GM21515 (cell line): ENCODE data around the gene ZFYVE26.
"Not testable (repeated sequence)": the region's sequence is repeated elsewhere in the genome, so short reads cannot be mapped to it uniquely, and the experiment has no call there.

ENCODE experiments used
- ATAC-seq: cut with Tn5 transposase; IDR thresholded peaks from one replicate; pipeline ENCODE4 v1.9.1; 2021; ENCODE audit not compliant: unreplicated experiment

The ZFYVE26 gene

DNA sequence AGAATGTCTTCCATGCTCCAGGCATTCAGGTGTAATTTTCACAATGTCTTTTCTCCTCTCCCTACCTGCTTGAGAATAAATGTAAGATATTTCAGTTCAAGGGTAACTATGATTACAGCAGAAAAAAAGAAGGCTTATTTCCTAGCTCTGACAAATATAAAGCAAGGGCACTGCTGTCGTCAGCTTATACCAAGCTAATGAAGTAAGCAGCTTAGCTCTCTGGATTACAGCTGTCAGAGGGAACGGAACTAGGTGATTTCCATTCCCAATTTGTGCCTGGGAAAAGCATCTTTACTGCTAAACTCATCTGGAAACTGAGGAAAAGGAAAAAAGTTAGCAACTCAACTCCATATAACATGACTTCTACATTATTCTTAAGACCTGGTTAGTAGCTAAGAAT is 56.5 kb downstream of the ZFYVE26 start:
- ATAC-seq, result no peak

DNA sequence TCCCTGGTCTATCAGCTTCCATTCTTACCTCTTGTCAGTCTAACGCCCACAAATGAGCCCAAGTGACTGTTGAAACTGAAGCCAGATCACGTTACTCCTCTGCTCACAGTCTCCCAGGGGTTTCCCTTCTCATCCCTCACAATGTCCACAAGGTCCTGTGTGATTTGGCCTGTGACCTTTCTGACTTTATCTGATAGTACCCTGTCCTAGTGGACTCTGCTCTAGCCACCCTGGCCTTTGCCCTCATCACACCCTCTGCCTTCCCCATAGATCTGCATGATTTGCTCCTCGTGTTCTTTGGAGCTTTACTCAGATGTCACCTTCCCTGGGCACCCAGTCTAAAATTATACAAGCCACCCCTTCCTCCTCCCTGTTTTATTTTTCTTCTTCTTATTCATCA is 59.2 kb downstream of the ZFYVE26 start:
- ATAC-seq, result no peak

DNA sequence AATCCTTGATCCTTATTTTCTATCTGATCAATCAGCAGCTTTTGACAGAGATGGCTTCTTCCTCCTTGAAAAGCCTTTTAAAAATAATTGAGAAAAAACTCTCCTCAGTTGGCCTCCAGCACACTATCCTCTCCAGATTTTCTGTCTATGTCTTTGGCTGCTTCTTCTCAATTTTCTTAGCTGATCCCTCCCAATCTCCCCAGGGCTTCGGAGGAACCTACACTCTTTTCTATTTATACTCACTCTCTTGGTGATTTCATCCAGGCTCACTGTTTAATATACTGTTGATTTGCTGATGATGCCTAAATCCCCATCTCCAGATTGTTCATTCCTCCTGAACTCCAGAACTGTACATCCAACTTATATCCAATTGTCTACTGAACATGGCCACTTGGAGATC is 59.9 kb downstream of the ZFYVE26 start:
- no peak for ATAC-seq

DNA sequence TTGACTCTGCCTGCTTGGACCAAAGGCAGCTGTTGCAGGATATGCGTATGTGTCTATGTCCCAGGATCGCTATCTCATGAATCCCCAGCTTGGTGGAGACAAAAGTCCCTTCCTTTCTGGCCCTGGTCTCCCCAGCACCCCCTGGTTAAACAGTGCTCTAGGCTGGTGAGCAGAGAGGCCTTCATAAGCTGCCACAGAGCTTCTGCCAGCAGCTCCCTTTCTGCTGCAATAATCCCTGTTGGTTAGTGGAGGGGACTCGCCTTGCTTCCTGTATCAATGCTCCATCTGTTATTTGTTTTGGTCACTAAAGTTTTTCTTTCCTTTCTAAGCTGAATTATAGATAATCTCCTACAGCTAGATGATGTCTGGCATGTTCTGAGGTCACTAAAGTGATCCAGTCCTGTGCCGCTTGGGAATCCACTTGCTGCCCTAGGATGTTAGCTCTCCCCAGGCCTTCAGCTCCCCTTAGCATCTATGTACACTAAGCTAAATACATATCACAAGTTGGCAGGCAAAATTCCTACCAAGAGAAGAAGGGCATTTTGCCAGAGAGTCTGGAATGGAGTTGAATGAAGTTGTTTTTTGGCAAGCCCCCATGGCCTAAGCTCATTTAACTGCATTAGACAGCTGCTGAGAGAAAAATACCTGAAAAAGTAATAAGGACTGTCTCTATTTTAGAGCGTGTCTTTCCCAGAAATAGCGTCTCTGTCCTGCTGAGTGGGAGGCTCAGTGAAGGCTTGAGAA is 66.9 kb downstream of the ZFYVE26 start:
- no peak for ATAC-seq

DNA sequence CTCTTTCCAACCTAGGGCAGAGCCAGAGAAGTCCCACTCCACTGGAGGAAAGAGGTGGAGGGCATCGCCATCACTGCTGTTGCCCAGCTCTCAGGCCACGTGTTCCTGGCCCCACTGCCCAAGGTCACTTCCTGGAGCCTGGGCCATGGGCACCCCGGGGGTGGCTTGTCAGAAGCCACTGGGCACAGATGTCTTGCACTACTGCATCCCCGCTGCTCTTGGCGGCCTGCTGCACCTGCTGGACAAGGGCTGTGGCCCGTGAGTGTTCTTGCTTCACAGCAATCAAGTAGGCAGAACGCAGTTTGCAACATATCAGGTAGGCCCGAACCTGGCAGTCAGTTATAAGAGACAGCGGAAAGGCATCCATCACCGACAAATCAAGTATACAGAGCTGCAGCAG is 68.1 kb downstream of the ZFYVE26 start:
- ATAC-seq, result no peak

DNA sequence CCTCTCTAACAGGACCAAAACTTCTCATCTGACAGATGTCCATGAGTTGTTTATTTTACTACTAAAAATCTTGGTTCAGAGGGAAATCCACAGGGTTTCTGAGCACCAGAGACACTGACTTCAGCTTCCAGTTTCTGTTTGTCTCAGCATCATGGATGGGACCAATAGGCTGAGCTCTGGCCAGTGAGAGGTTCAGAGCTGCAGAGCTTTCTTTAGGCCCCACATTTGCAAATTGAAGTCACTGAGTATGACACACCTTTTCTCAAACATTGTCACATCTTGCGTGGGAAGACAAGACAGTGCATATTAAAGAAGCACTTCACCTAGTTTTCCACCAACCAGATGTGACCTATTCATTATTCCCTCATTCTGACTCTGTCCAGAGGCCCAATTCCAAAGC is 69.5 kb downstream of the ZFYVE26 start:
- ATAC-seq, result no peak

DNA sequence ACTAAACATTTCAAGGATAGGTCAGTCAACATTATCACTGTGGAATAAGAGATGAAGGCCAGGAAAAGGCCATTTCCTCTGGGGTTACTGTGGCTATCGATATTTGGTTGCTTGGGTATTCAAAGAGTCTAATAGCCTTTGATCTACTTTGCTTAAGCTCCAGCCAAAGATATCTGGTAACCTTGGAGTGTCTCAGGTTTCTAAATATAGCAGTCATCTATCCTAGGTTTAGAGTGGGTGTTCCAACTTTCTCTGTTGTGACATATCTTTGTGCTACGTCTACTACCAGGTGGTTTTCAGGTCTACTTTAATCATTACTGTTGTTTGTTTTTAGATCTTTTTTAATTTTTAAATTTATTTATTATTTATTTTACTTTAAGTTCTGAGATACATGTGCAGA is 72.3 kb downstream of the ZFYVE26 start:
- ATAC-seq, result no peak

DNA sequence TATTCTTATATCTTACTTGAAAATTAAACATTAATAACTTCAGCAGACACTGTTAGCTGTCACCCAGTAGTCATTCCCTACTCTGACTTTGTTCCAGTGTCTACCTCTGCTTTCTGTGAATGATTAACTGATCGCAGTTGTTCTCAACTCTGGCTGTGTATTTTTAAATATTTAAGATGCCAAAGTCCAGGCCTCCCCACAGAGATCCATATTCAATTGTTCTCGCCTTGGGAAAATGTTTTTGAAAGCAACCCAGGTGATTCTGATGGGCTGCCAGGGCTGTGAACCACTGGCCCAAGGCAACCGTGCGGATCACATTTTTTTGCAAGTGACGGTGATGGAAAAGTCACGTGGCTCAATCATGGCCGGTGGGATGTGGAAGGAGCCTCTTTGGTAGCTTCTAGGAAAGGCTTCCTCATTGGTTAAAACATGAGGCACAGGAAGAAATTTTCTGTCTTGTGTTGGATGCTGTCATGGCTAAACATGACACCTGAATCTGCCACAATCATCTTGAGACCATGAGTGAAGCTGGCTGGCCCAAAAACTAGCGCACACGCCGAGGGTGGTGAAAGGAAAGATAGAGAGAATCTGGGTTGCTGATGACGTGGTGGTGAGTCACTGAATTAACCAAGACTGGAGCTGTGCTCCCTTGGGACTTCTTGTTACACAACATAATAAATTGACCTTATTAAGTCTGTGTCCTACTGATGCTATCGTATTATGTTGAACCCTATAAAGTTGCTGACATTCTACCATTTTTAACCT is 77.5 kb downstream of the ZFYVE26 start:
- no peak for ATAC-seq

DNA sequence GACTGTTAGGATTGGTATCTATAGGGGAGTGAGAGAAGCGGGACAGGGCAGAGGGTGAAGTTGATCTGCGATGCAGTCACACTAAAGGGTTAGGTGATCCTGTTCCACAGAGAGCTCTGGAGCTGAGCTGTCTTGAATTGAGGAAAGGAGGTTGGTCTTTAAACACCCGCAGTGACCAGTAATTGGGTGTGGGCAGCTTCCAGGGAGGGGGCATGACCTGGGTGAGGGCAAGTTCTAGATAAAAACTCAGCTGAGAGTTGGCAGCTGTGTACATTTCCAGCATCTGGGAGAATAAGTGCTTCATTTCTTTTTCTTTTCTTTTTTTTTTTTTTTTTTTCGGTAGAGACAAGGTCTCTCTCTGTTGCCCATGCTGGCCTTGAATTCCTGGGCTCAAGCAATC is 79.6 kb downstream of the ZFYVE26 start:
- no peak for ATAC-seq

DNA sequence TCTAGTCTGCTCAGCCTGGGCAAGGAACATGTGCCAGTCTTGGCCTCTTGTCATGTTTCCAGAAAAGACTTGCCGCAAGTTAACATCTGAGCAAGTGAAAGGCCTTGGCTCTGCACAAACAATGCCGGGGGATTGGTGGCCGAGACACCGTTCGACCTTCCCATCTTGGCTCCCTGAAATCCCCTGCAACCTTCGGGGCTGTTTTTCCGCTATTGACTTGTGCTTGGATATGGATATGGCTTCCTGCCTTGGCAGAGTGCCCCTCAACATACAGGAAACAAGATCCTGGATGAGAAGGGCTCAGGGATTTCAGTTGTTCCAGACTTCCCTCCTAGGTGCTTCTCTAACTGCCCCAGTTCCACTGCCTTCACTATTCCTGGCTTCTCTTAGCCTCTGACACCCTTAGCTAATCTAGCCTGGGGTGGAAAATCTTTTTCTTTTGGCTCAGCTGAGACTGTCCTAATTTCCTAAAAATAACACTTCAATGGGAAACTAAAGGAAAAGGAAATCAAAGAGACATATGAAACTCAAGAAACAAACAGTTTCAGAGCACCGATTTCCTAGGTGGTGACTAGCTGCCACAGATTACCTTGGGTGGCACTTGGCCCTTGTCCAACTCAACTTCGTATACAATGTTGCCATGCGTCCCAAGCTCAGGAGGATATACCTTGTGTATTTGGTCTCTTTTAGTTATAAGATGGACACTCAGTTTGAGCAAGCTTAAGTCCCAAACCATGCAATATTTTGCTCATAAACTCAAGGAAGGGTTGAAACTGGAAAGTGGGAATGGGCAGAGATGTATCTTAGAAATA is 80.8 kb downstream of the ZFYVE26 start:
- no peak for ATAC-seq

DNA sequence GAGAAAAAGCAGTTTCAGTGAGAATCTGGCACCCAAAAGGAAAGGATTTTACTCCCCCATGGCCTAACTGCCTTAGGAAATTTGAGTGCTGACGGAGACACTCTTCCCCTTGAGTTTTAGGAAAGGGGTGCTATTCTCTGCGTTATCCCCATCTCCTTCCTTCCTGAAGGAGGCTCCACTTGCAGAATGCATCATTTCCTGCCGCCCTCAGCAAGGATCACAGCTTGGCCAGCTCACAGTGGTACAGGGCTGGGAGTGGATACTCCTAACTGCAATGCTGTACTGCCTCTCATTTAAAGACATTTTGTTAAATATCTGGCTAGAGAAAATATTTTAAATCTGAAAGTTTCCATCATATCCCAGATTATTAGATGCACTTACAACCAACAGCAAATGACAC is 81.7 kb downstream of the ZFYVE26 start:
- no peak for ATAC-seq

DNA sequence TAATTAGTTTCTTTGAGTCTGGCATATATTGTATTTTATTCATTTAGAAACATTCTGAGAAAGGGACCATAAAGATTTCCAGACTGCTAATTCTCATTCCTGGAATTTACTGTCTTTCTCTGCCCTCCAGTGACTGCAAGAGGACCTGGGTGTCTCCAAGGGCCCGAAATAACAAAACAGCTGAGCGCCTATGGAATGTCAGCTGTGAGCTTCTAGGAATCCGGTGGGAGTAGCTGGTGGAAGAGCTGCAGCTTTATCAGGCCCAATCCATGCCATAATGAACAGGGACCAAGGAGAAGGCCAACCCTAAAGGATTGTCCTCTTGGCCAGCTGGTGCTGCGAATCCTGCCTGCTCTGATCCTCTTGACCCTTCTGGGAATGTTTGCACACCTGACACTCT is 82.8 kb downstream of the ZFYVE26 start:
- no peak for ATAC-seq

DNA sequence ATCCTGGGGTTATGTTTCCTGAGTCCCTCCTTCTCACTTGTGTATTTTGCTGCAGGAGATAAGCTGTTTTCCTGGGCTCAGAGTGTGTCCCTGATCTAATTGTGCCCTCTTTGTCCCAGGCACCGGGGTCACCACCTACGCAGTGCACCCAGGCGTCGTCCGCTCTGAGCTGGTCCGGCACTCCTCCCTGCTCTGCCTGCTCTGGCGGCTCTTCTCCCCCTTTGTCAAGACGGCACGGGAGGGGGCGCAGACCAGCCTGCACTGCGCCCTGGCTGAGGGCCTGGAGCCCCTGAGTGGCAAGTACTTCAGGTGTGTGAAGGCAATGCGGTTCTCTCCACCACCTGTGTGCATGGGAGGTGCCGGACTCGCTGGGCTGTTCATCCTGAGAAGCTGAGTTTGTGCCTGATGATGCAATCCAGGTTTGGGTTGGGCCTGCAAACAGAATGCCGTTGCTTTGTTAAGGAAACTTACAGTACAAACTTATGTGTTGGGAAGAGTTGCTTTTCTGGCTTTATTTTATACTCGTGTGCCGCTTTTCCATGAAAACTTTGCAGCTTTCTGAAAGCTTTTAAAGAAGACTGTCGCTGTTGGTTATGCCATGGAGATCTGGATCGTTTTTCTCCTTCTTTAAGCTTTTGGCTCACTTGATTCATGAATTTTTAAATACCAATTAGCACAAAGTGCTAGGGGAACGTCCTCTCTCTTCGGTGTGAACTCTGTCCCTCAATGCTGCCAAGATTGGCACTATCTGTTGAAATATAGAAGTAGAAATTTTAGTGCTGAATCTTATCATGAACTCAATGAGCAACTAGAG is 87.1 kb downstream of the ZFYVE26 start:
- ATAC-seq, result no peak

DNA sequence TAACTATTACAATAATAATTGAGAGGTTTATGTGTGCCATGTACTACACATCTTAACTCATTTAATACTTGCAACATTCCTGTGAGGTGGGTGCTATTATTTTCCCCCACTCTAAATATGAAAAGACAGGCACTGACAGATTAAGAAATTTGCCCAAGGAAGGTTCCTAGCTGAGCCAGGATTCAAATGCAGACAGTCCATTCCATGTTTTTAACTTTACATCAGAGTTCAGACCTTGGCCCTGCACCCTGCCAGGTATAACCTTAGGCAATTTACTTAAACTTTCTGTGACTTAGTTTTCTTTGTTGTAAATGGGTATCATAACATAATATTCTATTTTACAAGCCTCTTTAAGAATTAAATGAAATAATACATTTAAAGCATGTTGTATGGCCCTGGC is 88.1 kb downstream of the ZFYVE26 start:
- ATAC-seq, result no peak

DNA sequence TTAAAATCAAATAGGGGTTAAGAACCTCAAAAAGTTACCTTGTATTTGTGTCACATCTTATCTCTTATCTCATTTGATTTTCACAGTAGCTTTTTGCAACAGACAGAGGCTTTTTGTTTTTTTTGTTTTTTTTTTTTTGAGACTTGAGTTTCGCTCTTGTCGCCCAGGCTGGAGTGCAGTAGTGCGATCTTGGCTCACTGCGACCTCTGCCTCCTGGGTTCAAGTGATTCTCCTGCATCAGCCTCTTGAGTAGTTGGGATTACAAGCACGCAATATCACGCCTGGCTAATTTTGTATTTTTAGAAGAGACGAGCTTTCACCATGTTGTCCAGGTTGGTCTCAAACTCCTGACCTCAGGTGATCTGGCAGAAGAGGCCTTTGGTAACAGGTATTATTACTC is 89.0 kb downstream of the ZFYVE26 start:
- ATAC-seq, result no peak

DNA sequence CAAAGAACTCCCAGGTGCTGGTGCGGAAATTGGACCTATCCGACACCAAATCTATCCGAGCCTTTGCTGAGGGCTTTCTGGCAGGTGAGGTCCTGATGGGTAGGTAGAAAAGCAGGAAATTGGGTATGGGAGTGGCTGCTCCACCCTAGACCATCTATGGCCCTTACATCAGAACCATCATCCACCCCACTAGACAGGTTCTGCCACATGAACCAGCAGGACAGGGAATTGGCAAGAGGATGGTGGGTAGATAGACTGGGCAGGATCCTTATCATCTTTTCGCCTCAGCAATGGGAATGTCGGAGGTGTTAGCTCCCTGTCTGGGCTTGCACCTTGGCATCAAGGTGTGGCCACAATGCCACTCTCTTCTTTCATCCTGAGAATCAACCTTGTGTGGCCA is 91.2 kb downstream of the ZFYVE26 start:
- no peak for ATAC-seq

DNA sequence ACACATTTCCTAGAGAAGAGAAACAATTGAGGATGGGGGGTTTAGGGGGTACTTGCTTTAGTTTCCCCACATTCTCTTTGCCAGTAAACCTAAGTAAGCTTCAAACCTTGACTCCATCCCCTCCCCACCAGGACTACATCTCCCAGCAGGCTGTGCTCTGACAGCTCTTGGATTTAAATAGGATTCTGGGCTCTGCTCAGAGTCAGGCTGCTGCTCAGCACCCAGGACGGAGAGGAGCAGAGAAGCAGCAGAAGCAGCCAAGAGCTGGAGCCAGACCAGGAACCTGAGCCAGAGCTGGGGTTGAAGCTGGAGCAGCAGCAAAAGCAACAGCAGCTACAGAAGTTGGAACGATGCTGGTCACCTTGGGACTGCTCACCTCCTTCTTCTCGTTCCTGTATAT is 94.1 kb downstream of the ZFYVE26 start:
- no peak for ATAC-seq

DNA sequence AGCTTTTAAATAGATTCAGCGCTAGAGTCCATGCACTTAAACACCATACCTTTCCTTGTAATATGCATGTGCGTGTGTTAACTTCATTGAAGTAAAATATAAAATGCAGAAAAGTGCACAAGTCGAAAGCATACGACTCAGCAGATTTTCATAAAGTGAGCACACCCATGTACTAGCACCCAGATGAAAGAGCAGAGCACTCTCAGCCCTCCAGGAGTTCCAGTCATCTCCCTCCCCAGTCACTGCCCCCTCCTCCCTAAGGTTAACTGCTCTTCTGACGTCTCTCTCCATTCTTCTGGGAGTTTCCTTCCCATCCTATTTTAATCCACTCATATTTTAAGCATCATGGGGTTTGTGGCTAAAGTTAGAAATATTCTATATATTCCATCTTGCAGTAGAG is 94.5 kb downstream of the ZFYVE26 start:
- ATAC-seq, result no peak

DNA sequence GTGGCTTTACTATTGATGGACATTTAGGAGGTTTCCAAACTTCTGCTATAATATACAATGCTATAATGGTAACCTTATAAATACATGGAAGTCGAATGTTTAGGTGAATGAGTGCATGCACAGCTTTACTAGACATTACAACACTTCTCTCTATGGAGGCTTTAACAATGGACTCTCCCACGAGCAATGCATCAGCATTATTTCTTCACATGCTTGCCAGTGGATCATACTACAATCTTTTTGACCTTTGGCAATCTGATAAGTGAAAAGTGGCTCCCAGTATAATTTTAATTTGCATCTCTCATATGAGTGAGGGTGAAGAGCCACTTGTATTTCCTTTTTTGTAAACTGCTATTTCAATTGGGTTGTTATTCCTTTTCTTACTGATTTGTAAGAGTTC is 96.5 kb downstream of the ZFYVE26 start:
- no peak for ATAC-seq

DNA sequence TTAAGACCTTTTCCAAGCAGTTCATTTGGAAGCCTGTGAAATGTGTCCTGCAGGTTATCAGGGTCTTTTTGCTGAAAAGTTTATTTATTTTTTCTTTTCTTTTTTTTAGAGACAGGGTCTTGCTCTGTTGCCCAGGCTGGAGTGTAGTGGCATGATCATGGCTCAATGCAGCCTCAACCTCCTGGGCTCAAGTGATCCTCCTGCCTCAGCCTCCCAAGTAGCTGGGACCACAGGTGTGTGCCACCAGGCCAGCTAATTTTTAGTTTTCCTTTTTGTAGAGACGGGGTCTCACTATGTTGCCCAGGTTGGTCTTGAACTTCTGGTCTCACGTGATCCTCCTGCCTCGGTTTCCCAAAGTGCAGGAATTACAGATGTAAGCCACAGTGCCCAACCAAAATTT is 97.0 kb downstream of the ZFYVE26 start:
- not testable (repeated sequence) for ATAC-seq

DNA sequence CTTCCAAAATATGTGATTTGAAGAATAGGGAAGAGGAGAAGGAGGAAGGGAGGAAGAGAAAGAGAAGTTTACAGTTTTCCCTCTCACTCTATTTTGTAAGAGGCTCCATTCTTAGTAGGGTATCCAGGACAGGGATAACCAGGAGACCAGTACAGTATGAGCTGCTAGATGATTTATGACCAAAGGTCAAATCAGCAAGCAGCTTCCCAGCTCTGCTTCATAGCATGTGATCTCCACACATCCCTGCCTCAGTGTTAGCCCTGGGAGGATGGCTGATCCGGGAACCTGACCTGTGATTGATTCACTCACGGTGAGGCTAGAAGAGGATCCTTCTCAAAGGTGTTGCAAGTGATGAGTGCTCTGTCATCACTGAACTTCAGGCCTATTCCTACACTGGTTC is 98.1 kb downstream of the ZFYVE26 start:
- ATAC-seq, result no peak
